Ureter (tissue), 1 donor: ENCODE data around the gene MARCHF3. TPM values are rescaled to one million over a fixed set of nuclear protein-coding genes. Genes with fewer than 3 reads are reported as not detected.
"Not testable (repeated sequence)": the region's sequence is repeated elsewhere in the genome, so short reads cannot be mapped to it uniquely, and the experiment has no call there.

ENCODE experiments used
- DNase-seq: peaks from one replicate; pipeline ENCODE4 v3.0.0-alpha.2; 2020; ENCODE audit warnings: low spot score
- total RNA-seq: library from RNA; stranded (reverse); gene quantifications from one replicate; pipeline ENCODE4 v1.2.4, GENCODE V29; 2023
- donor health status: DM: yes; HTN: yes; CAD: no.

Gene MARCHF3
- total RNA-seq, 1 donor from 2014 or later: 7.0 TPM

DNA sequence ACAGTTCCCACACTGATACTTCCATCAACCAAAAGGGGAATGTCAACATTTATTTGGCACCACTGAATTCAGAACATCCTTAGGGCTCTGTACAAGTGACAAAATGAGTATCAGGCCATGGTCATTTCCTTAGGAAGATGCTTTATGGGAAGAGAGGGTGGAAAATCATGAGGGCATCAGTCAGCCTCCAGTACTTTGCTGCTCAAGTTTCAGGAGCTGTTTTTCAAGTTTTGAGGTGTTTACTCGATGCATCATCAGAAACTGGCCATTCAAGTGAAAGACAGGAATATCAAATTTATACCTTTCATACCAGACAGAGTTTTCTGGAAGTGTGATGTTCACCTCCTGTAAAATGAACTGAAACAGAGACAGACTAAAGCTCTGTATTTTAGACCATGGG is 21.2 kb upstream of the MARCHF3 start:
- DNase-seq: no peak

DNA sequence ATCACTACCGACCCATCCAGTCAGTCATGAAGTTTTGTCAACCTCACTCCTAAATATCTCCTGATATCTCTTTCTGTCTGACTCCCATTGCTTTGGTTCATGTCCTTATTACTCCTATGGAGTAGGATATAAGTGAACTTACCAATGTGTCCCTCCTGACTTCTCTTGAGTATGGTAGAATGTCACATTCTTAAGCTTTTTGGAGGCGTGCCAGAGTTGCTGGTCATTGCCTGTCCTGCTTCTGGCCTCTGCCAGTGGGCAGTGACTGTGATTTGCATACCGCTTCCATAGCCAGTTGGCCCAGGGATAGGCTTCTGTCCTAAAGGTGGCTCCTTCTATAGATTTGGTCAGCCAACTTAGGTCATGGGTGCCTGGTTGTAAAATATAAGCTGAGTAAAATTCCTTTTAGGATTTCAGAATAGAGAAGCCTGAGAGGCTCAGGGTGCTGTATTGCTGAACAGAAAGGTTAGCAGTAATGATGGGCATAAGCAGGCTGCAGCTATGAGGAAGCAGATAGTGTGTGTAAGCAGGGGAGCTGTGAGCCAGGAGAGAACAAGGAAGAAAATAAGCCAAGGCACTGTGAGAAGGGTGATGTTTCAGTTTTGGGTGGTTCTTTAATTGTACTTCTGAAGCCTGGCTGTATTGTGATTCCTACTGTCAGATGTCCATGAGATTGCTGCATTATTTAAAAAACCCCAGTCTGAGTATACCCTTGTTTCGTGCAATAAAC is 16.1 kb upstream of the MARCHF3 start:
- no peak for DNase-seq

DNA sequence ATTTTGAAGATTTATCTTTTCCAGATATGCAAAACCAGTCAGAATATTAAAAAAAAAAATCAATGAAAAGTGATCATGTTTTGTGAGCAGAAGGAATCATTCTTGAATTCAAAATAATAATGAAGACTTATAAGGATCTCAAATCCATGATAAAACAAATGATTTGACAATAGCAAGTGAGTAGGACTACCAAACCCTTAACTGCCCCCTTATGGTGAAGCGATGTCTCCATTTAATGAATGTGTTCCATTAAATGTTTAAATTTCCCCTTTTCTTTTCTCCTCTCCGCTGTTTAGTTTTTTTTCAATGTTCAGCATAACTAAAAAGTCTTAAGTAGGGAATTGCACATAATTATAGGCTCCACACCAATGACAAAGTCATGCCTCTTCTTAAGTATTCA is 12.2 kb upstream of the MARCHF3 start:
- DNase-seq: no peak

DNA sequence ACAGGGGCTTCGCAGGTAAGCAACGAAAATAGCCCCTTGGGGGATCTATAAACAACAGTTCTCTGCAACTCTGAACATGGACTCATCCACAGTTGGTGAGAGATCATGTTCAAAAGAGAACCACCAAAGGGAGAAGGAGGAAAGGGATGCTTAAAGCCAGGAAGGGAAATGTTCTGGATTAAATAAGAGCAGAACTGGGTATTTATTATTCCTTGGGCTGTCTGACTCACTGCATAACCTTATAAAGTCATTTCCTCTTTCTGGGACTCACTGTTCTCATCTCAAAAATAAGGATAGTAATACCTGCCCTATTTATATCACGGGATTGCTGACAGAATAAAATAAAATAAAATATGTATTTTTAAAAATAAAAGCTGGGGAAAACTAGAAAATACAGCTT is 11.2 kb upstream of the MARCHF3 start:
- DNase-seq: no peak

DNA sequence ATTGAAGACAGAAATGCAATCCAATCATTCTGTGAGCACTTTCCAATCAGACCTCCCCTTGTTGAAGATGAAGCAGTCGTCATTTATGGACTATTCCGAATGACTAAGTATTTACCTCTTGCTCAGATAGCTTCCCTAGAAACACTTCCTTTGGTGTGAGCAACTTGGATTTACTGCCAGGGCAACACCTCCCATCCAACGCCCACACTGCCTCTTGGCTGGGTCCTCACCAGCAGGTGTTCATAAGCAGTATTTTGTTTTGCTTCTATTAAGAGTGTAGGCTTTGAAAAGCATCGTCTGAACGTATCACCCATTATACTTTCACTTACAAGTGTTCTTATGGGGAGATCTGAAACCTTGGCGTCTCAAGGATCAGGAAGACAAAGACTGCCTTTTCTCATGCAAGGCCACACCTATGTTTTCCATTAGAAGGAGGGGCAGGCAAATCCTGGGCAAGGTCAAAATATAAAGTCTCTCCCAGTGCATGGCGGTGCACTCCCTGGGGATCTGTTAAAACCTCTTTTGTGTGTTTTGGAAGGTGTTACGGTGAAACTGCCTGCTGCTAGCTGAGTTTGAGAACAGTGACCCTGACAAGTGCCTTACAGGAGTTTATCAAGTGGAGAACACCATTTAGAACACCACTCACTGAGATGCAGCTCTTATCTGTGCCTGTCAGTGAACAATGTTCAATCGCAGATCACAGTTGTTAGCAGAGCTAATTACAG is 10.6 kb upstream of the MARCHF3 start:
- no peak for DNase-seq

DNA sequence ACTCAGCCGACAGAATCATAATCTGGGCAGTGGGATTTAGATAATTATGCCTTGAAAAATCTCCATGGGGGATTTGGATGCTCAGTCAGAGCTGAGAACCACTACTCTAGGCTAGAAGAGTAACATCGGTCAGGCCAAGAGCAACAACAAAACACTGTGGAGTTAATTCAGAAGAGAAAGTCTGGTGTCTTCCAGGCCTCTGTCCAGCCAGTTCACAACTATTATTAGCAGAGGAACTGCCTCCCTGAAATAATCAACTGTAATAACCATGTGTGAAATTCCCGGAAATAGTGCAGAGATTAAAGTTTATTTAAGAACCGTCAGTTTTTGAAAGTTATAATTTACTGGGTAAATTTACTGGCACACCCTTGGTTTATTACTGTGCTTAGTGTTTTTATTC is 8.2 kb upstream of the MARCHF3 start:
- no peak for DNase-seq

DNA sequence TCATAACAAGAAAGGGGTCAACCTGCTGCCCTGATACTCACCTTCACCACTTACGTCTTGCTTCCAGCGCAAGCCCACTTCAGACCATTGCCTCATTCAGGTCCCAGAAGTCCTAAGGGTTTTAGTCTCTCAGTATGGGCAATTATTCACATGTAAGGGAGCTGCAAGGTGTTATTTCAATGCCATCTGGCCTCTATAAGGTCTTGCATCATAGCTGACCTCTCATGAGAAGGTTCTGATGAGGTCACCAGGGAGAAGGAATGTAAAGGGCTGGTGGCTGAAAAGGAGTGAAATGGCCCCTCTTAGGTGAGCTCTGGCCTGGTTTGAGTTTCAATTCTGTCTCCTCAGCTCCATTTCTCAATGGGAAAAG is 1.5 kb upstream of the MARCHF3 start:
- no peak for DNase-seq

DNA sequence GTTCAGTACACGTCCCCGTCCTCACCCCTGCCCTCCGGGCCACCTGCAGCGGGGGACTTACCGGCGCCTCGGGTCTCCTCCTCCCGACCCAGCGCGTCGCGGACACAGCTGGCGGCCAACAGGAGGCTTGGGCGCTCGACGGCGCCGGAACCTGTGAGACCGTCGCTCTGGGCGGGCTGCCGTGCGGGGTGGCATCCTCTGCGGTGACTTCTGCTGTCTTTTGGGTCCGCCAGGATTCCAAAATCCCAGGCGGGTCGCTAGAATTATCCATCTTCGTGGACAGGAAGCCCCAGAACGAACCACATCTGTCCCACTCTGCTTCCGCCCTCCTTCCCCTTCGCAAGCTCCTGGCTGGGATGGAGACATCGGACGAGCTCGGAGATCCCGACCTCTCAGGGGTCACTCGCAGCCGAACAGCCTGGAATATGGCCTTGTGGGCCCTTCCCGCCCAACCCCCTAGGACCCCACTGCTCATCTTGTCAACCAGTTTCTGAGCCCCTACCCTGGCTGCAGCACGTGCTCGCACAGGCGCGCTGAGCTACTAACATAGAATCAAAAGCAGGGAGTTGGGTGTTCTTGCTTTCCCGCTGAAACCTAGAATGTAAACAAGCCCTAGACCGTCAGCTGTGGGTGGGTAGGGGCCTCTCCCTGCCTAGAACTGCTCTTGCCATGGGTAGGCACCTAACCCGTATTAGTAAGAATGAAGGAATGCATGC is 947 bp upstream of the MARCHF3 start:
- DNase-seq: no peak

DNA sequence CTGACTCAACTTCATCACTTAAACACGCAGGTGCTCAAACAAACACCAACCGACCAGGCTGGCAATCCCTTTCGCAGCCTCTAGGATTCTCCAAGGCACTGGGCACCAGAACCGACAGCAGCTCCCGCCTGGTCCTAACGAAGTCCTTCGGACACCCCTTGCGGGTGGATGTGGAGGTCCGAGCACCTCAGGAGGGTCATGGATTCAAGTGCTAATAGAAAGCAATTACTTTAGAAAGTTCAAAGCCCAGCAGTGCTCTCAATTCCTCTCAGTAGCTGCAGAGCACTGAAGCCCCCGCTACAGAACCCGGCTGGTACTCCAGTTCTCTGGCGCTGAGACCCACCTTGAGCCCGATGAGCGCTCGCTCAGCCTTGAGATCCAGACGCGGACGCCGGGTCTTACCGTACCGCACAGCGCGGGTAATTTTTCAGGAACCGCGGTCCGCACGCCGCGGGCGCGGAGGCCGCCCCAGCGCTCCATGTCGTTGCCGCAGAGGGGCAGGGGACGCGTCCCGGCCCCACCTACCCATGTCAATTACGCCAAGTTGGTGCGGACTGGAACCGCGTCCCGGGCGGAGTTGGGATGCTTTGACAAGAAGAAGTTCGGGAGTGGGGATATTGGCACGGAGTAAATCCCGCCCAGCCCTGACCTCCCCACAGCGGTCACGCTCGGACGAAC is 638 bp downstream of the MARCHF3 start:
- DNase-seq: peak; percentile 51

DNA sequence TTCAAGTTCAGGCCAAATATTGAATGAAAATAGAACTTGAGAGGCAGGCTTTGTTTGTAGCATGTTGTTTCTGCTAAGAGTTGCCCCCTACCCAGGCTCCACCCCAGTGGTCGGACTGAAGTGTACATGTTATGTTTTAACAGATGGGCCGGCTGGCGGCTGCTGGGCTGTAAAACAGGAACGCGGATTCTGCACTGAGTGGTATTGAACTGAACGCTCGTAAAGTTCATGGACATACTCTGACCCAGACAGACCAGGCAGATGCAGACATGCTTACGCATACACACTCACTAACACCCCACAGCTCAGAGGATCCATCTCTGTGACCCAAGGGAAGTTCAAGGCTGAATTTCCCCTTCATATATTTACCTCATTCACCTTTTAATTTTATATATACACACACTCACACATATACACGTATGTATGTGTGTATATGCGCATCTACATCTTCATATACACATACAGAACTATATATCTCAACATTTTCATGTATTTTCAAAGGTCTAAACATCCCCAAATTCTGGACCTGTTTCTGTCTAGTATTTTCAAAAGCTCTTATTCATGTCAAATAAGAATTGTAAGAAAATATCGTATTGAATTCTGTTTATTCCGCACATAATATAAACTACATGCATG is 1.4 kb downstream of the MARCHF3 start:
- no peak for DNase-seq

DNA sequence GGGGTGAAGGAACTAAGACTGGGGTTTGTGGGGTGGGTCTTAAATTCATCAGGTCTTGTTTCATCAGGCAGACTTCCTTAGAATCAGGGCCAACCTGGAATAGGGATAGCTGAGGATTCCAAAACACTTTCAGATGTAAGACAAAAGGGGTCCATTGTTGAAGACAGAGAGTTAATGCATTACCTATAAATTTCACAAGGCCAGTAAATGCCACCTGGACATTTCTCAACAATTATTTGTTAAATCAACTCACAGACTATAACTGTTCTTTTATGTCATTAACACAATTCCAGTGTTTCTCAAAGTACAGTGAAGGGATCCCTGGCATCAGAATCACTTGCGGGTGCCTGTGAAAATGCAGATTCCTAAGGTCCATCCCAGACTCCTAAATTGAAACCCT is 2.8 kb downstream of the MARCHF3 start:
- no peak for DNase-seq

DNA sequence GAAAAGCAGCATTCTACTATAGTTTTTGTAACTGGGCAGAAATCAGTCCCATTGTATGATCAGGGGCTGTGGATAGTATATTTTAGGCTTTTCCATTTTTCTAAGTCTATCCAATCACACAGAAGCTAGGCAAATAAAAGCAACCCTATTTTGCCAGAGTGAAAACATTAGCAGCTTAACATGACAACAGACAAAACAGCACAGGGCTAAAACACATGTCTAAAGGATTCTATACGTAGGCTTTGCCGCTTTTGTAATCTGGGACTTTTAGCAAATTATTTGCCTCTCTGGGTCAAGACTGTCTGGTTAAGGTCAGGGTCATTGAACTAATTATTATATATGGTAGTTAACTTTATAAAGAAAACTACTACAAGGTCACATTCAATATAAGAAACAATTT is 4.2 kb downstream of the MARCHF3 start:
- DNase-seq: no peak

DNA sequence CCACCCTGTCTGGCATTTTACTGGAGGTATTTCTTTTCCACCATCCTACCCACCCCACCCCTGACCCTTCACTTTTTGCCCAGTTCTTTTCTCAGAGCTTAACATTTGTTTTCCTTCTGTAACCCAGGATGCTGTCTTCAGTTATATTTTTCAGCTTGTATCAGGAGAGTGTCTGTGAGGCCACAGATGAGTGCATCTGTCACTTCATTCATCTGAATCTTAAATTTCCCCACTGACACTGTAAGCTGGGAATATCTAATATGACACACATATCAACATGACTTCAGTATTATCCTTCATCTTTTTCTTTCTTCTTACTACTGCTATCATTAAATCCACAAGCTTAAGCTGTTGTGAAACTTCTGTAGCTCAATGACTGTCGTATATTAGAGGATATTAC is 4.9 kb downstream of the MARCHF3 start:
- no peak for DNase-seq

DNA sequence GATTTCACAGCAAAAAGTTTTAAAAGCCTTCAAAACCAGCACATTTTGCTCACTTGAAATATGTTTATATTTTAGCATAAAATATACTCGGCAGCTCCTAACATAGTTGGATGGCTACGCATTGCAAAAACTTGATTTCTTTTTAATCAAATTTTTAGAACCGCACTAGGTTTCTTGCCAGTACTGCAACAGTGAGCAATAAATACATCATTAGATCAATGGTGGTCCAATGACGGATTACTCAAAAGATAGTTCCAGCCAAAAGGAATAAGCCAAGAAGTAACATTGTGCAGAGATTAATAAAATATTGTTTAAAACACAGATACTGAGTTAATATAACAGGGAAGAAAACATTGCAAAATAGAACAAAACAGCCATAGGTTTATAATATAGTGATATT is 5.5 kb downstream of the MARCHF3 start:
- no peak for DNase-seq

DNA sequence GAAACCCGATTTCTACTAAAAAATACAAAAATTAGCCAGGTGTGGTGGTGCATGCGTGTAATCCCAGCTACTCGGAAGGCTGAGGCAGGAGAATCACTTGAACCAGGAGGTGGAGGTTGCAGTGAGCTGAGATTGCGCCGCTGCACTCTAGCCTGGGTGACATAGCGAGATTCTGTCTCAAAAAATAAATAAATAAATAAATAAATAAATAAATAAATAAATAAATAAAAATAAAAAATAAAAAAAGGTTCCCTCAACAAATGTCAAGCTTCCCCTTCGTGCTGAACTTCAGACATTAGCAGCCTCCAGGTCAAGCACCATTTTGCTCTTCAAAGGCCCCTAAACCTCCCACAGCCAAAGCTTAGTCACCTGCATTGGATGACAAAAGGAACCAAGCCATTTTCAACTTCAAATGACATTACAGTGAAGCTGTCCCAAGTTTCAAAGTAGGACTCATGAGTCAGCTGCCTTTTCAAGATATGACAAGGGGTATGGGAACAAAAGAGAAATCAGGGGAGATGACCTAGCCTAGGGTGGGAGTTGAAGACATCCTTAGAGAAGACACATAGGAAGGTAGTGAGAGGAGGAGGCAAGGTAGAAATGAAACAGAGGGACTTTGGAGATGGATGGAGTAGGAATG is 6.7 kb downstream of the MARCHF3 start:
- not testable (repeated sequence) for DNase-seq

DNA sequence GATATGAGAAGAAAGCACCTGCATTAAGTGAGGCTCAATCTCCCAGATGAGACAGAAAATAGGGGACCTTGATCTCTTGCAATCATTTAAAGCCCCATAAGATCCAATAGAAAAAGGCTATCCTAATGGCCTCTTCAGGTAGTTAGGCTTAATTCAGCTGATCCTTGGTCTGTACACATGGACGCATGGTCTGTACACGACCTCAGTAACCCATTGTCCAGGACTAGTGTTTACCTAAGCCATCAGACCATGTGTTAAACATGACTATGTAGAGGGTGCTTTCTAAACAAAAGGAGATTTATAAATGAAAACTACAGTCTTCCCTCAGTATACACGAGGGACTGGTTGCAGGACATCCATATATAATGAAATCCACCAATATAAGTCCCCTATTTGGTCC is 7.5 kb downstream of the MARCHF3 start:
- no peak for DNase-seq

DNA sequence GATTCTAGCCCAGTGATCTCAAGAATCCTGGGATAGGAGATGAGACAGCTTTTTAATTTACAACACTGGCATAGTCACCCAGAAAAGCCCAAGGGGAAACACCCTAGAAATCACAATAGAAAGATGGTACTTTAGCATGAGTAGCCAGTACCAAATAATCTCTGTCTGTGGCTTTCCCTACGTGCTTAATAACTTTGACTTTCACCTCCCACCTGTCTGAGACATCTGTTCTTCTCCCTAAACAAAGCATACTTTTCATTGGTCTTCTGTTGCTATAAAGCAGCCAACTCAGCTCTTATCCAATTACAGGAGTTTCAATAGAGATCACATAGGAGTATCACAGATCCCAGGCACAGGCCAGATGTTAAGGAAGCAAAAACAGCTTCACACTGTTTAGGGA is 10.4 kb downstream of the MARCHF3 start:
- no peak for DNase-seq

DNA sequence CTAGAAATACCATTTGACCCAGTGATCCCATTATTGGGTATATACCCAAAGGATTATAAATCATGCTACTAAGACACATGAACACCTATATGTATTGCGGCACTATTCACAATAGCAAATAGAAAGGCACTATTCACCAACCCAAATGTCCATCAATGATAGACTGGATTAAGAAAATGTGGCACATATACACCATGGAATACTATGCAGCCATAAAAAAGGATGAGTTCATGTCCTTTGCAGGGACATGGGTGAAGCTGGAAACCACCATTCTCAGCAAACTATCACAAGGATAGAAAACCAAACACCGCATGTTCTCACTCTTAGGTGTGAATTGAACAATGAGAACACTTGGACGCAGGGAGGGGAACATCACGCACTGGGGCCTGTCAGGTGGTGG is 13.6 kb downstream of the MARCHF3 start:
- not testable (repeated sequence) for DNase-seq

DNA sequence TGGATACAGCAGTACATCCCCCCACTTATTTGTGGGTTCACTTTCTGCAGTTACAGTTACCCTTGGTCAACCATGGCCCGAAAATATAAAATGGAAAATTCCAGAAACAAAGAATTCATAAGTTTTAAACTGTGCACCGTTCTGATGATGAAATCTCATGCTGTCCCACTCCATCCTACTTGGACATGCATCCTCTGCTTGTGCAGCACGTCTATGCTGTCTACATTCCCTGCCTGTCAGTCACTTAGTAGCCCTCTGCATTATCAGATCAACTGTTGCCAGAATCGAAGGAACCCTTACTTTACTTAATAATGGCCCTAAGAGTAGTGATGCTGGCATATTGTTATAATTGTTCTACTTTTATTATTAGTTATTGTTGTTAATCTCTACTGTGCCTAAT is 14.6 kb downstream of the MARCHF3 start:
- DNase-seq: no peak

DNA sequence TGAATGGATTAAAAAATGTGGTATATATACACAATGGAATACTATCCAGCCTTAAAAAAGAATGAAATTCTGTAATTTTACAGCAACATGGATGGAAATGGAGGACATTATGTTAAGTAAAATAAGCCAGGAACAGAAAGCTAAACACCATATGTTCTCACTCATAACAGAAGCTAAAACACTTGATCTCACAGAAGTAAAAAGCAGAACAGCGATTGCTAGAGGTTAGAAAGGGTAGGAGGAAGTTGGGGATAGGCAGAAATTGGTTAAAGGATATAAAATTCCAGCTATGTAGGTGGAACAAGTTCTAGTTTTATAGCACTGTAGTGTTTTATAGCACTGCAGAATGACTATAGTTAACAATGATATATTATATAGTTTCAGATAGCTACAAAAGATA is 15.8 kb downstream of the MARCHF3 start:
- no peak for DNase-seq

DNA sequence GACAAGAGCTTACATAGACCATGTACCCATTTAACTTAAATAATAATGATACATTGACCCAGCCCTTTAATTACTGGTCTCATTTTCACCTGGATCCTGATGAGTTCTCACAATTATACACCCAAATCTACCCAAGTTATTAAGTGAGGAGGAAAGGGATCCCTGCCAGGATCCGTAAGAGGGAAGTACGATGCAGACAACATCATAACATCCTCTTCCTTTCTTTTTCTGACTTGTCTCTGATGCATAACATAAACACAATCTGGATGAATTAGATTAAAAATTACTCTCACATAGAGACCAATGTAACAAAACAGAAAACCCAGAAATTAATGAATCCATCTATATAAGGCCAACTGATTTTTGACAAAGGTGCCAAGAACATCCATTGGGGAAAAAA is 17.0 kb downstream of the MARCHF3 start:
- no peak for DNase-seq
